OCI-LY7 (cell line): ENCODE measurements around the gene CASTOR2.
"Not testable (repeated sequence)": the region's sequence is repeated elsewhere in the genome, so short reads cannot be mapped to it uniquely, and the experiment has no call there.

ENCODE experiments used
- CTCF ChIP-seq: fragments of 200-600 bp; sonication (generic); conservative IDR thresholded peaks from 2 replicates; pipeline ENCODE4 v1.5.1; 2014; ENCODE audit warnings: mild to moderate bottlenecking, antibody characterized with exemption, low read length, moderate library complexity, mixed read lengths
- EZH2phosphoT487 ChIP-seq: fragments of 200-600 bp; sonication (generic); IDR thresholded peaks from 2 replicates; pipeline ENCODE4 v1.6.1; 2018; ENCODE audit warnings: low read depth, borderline replicate concordance, mild to moderate bottlenecking, mixed run types, antibody characterized with exemption, low read length, moderate library complexity, mixed read lengths

GRCh38 chr7:75074262-75074641, 109.7 kb downstream of the CASTOR2 start:
- TF ChIP-seq CTCF, EZH2phosphoT487: not testable (repeated sequence)
